Activated CD4-positive, alpha-beta T cell treated with anti-CD3 and anti-CD28 coated beads for 48 hours (primary cell): ENCODE results near the gene KSR1.
"Not testable (repeated sequence)": the region's sequence is repeated elsewhere in the genome, so short reads cannot be mapped to it uniquely, and the experiment has no call there.

Experiments used
- DNase-seq: peaks from one replicate; pipeline ENCODE4 v3.0.0-alpha.2; 2020

KSR1 gene

DNA sequence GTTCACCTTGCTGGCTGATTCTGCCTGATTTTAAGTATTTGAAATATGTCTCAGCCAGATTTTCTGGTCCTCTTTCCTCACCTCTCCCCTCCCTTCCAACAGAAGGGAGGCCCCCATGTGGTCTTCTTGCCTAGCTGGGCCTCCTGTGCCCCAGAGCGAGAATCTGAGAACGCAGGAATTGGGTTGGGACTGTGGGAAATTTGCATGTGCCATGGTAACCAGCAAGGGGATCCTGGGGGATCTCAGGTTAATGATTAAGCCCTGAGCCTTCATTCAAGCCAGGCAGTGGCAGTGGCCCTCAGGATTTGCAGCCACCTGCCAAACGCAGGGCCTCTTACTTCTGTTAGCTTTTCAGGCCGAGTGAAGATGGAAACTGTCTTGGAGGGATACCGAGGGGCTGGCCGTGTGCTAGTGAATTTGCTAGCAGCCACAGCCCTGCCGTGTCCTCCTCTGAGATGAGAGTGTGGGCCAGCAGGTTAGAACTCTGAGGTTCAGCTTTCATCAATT, 40.2 kb downstream of the KSR1 start:
- DNase-seq: no peak

DNA sequence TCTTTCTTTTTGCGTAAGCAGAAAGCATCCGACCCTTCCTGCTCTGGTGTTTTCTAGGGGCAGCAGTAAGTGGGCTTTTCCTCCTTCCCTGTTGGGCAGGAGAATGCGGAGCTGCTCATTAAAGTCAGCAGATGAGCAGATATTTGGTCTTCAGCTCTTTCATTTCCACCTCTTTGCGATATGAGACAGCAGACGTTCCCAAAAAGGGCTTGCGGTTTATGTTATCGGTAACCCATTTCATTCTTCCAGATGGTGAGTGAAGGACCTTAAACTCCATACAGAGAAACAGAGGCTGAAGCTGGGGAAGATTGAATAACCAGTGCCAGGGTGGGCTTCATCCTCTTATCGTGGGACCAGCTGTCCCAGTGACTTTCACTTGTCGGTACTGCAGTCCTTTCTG, 40.7 kb downstream of the KSR1 start:
- DNase-seq: no peak

DNA sequence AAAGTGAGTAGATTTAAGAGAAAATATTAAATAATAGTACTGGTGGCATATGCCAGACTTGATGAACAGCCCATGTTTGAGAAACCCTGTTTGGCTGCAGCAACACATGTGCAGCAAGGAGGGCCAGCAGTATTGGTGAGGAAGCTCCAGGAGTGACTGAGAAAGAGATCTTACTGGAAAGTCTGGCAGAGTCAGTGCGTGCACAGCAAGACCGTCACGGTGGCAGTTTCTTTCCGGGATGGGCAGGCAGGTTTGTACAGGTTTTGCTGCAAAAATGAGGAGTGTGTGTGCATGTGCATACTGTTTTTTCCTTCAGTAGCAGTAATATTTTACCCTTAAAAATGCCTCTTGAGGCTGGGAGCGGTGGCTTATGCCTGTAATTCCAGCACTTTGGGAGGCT, 41.4 kb downstream of the KSR1 start:
- DNase-seq: no peak

DNA sequence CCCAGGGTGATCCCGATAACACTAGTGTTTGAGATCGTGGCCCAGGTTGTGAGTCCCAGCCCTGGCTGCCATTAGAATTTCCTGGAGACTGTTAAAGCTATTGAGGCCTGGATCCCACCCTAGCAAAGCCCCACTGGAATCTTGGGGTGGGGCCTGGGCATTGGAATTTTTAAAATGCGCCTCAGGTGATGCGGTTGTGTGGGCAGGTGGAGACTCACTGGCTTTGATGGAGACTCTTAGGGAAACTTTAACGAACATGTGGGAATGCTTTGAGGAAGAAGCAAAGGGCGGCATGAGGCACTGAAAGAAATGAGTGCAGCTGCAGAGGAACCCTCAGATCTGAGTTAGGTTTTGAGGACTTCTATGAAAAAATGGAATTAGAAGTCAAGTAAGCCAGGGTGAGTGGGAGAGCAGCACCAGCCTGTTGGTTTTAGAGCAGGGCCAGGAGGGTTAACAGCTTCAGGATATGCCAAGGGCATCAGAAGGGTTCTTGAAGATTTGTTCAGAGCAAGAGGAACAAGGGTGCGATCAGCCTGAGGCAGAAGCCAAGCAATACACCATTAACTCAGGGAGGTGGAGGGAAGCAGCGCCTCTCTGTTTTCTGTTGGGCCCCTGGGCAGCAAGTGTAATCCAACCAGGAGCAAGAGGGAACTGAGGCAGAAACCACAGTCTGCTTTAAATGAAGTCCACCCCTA, 42.5 kb downstream of the KSR1 start:
- DNase-seq: no peak

DNA sequence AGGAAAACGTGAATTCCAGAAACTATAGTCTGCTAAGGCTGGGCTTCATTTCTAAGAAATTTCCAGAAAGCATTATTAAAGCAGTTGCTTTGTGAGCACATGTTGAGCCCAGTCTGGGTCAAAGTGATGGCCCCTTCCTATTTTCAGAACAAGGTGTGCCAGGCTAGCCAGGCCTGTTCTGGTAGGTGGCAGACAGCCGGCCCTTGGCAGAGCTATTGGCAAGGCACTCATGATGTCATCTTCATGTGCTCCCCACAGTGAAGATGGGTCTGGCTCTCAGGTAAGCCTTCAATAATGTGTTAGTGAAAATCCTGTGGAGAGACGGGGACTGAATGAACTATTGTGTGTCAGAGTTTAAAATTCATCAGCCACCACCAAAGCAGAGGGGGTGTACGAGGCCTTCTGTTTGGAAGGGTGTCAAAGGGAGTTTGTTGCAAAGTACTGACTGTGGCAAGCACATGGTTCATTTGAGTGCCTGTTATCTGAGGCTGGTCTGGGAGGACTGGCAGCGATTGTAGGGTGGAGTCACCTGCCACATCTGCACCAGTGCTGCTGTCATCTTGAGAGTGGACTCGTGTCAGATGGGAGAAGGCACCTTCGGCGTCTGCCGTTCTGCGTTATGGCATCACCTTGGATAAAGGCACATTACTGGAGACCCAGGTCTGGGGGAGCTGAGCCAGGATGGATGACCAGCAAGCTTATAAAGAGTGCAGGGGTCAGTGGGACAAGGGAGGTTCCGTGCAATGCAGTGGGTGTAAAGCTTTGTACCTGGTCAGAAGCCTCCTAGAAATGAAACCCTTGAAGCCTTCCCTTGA, 43.4 kb downstream of the KSR1 start:
- DNase-seq: no peak

DNA sequence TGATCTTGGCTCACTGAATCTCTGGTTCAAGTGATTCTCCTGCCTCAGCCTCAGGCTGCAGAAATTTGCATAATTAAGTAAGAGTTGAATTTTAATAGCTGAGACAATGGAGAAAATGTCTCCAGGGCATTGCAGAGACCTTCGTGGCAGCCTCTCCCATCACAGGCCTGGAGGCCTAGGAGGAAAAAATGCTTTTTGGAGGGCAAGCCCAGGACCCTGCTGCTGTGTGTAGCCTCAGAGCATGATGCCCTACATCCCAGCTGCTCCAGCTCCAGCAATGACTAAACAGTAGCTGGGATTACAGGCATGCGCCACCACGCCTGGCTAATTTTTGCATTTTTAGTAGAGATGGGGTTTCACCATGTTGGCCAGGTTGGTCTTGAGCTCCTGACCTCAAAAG, 45.1 kb downstream of the KSR1 start:
- DNase-seq: not testable (repeated sequence)

DNA sequence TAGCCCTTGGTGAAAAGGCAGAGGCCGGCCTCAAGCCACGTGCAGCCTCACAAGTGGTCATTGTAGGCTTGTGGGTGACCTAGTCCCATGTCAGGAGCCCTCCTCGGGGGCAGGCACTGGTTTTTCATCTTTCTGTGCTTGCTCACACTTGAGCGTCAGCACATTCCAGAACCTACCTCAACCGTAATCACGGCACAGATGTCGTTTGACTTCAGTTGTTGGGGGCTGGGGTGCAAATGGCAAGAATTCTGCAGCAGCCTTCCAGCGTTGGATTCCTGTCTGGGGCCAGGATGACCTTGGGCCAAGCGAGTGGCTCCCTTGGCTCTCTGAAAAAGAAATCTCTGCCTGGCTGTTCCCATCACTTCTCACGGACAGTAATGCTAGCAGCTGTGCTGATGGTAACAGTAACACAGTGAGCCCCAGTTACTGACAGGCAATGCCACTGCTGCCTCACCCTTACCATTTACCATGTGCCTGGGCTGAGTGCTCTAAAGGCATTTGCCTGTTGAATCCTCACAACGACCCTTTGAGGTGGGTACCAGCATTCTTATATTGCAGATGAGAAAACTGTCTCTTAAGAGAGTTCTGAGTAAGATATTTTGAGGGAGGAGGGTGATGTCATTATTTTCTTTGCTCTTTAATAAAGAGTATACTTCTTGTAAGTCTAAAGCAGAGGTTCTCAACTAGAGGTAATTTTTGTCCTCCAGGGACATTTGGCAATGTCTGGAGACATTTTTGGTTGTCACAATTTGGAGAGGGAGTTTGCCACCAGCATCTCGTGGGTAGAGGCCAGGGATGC, 46.5 kb downstream of the KSR1 start:
- no peak for DNase-seq

DNA sequence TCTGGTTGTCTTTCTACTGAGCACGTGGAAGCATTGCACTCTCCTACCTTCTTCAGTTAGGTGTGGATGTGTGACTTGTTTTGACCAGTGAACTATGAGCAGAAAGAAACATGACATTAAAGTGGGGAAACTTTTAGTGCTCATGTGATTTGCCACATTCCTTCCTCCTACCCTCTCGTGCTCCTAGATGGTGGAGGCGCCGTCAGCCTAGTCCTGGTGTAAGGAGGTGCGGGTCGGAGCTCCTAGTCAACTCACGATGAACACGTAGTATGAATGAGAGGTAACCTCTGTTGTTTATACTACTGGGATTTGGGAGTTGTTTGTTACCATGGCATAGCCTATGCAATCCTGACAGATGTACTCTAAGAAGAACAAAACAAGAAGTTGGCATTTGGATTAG, 47.4 kb downstream of the KSR1 start:
- DNase-seq: no peak

DNA sequence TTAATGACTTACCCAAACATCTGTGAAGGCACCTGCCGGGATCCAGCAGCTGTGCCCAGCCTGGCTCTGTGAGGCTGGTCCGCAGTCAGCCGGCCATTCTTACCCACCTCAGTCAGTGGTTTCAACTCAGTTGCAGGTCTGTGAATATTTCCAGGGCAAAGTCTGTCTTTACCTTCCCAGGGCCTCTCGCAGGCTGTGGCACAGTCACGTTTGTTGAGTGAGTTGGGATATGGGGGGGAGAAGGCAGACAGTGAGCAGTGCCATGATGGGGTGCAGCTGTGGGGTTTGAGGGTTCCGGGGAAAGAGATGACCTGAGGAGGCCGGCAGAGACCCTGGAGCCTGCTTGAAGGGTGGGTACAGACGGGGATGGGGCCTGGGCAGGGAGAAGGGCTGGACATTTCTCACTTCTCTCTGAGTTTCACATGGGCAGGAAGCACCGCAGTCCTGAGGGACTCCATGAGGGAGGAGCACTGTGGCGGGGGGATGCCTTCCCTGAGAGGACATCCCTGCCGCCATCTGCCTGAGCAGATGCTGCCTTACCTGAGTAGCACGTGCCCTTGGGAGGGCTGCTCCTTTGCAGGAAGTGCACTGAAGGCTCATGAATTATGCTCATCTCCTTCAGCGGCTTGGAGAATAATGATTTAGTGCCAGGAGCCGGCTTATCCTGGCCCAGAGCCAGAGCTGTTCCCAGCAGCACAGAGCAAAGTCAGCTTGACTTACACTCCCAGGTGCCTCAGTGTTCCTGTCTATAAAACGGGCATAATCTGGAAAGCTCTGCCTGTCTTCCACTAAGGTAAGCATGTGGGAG, 48.1 kb downstream of the KSR1 start:
- no peak for DNase-seq

DNA sequence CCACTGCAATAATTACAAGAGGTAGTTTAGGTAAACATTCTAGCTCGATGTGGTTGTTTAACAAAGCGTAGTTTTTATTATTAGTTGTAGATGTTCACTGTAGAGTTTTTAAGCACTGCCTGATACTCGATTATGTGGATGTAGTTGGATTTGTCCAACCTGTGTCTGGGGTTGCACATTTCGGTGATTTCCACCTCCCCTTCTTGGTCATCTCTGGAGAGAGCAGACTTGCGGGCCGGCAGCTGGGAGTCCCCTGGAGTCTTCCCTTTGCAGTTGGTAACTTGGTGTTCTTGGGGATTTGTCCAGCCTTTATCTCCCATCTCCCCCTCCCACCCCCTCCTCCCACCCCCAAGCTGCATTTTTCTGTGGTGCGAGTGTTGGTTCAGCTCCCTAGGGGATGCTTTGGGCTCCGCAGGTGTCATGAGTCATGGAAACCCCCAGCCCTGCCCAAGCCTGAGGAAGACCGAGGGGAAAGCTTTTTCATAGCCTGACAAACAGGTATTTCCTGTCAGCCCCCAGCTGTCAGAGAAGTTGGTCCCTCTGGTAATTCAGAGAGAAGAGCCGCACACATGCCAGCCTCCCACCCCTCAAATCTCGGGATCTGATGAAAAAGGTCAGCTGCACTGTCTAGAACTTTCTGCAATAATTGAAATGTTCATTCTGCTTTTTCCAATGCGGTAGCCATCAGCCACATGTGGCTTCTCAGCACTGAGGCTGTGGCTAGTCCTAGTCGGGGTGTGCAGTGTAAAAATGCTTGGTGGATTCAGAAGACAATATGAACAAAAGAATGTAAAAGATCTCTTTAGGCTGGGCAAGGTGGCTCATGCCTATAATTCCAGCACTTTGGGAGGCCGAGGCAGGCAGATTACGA, 50.3 kb downstream of the KSR1 start:
- no peak for DNase-seq

DNA sequence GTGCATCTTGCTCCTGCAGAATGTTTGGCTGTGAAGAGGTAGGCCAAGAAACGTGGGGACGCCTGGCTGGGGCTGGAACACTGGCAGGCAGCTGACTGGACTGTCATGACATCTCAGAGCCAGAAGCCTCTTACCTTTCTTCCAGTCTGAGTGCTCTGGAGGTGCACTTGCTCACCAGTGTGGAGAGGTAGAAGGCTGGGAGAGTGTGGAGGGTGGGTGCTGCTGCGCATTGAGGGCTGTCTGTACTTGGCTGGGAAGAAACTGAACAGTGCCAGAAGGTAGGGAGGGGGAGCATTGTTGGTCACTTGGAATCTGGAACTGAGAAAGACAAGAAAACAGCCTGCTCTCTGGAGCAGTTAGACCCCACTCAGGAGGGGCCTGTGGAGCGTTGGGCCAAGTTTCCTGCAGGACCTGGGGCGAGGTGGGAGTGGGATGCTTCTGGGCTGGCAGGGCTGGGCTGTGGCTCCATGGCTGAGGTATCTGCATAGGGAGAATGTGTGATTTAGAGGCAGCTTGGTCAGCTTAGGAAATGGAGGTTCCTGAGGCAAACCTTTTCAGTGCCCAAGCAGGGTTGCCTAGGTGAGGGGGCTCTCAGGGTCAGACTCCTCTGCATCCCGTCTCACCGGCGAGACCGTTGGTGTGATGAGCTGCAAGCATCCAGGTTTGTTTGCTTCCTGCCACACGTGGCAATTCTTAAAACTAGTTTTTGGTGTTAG, 55.1 kb downstream of the KSR1 start:
- DNase-seq: no peak

DNA sequence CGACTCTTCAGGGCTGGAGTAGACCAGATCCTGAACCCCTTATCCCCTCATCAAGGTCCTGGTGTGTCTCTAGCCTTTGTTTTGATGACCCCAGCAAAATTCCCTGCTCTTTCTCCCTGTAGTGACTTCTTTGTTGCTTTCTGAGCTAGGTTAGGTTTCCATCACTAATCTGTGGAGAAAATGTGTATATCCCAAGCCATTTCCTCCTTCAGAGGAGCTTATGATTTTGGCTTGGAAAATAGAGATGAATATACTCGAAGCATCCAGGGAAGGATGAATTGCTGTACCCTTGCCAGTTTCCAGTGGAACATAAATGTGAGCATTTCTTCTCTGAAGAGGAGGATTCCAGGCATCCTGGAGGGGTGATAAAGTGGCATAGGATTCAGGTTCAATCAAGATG, 55.8 kb downstream of the KSR1 start:
- no peak for DNase-seq

DNA sequence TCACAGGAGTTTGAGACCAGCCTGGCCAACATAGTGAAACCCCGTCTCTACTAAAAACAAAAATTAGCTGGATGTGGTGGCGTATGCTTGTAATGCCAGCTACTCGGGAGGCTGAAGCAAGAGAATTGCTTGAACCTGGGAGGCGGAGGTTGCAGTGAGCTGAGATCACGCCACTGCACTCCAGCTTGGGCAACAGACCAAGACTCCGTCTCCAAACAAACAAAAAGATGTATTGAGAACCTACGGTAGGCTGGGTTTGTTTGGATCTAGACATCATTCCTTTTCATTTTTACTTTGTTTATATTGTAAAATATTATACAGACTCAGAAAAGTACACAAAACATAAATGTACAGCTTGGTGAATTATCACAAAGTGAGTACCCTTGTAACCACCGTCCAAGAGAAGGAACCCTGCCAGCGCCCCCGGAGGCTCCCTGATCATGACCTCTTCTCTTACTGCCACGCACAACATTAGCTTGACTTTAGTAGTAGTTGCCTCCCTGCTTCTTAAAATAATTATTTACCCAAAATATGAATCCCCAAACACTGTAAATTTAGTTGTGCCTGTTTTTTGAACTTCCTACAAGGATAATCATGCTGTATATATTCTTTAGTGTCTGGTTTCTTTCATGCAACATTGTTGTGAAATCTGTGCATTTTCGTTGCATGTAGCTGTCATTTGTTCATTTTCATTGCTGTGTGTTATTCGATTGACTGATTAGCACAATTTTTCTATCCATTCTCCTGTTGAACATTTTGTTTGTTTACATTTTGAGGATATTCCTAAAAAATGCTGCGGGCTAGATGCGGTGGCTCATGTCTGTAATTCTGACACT, 56.5 kb downstream of the KSR1 start:
- DNase-seq: no peak

DNA sequence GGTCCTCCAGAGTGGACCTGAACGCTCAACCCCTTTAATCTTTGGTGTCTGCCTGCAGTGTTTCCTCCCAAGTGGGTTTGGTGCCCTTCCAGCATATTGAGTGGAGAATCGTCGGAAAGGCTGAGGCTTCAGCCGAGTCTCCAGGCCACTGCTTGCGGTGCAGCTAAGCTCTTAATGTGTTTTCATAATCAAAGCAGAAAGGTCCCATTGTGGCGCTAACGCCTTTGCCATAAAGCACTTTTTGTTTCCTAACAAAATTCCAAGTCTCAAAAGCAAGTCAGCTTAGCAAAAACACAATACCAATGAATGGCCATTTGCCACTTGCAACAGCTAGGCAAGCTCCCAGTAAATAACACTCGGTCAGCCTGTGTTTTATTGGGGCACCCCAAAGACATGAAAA, 57.6 kb downstream of the KSR1 start:
- DNase-seq: no peak

DNA sequence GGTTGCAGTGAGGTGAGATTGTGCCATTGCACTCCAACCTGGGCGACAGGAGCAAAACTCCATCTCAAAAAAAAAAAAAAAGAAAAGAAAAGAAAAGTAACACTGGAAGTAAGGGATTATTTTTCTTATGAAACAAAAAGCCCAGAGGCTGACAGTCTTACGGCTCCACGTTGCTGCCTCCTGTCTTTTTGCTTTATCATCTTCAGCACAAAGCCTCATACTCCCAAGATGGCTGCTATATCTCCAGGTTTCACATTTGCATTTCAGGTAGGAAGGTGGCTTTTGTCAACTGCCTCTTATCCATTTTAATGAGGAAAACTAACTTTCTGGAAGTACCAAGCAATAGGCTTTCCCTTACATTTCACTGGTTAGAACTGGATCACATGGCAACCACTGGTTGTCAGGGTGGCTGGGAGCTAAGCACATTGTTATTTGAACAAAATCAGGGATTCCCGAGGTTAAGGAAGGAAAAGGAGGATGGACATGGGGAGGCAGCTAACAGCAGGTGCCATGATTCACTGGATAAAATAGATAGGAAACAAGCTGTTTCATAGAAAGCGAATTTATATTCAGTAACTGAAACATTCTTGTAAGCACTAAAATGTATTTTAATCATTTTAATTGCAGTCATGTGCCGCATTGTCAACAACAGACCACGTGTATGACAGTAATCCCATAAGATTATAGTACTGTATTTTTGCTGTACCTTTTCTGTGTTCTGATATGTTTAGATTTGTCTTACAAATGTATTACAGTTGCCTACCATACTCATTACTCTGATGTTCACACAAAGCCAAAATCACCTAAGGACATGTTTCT, 58.6 kb downstream of the KSR1 start:
- DNase-seq: no peak

DNA sequence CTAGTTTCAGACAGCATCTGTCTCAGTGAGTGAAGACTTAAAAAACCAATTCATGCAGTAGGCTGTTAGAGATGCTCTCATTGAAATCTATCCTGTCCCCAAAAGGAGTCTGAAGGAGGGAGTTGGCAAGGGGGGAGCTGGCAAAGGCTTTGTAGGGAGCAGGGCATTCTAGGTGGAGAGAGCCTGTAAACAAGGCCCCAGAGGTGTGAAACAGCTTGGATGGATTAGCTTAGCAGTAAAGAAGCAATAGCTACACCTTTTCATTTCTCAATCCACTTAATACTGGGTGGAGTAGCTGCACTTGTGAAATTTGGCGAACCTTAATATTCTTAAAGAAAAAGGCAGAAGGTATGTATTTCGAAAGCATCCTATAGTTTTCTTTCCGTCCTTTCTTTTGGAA, 61.8 kb downstream of the KSR1 start:
- DNase-seq: no peak

DNA sequence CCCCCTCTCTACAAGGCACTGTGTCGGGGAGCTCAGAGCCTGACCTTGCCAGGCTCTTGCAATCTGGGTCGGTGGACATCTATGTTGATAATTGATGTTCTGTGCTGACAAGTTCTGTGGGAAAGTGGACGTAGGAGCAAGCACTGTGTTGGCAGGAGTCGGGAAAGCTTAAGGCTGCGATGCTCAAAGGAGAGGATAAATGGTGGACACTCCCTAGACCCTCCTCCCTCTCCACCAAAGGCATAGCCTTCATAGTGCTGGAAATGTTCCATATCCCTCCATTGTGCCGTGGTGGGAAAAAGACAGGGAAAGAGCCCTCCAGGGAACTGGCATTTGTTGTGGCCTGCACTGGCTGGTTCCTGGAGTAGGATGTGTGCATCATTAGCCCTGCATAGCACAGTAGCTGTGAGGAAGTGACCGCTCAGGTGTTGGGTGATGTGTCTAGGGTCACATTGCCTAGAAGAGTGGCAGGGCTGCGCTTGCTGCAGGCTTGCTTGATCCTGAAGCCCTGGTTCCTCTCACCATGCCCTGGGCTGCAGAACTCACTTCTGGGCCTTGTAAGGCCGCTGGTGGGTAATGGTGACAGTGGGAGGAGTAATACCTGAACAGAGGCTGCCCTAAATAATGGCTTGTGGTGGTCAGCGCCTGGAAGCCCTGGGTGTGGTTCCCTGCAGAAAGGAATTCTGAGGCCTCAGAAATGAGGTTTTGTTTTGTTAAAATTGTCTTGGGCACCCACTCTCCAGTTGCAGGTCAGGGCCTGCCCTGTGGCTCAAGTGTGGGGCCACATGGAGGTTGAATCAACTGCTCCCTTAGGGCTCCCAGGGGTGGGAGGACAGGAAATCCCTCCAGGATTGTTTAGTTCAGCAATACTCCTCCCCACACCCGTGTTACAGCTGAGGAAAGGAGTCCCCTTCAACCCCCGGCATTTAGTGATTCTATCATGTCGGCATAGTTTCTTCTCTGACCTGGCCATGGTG, 62.6 kb downstream of the KSR1 start:
- no peak for DNase-seq

DNA sequence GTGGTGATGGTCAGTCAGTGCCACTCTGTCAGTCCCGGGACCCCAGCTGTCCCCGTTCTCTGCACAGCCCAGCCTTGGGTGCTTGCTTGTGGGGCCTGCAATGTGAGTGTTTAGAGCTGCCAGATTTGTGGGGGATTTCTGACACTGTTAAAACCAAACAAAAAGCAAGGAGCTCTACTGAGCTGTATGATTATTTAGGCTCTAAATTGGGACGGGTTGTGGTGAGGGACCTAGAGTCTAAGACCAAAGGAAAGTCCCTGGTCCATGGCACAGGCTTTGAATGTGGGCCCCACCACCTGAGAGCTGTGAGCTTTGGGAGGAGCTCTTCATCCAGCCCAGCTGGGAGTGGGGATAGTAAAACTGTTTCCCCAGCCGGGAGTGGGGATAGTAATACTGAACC, 63.3 kb downstream of the KSR1 start:
- no peak for DNase-seq
